Measurements from ENCODE around the gene GOLGA6L2.
"Not testable (repeated sequence)": the region's sequence is repeated elsewhere in the genome, so short reads cannot be mapped to it uniquely, and the experiment has no call there.

The GOLGA6L2 gene

DNA sequence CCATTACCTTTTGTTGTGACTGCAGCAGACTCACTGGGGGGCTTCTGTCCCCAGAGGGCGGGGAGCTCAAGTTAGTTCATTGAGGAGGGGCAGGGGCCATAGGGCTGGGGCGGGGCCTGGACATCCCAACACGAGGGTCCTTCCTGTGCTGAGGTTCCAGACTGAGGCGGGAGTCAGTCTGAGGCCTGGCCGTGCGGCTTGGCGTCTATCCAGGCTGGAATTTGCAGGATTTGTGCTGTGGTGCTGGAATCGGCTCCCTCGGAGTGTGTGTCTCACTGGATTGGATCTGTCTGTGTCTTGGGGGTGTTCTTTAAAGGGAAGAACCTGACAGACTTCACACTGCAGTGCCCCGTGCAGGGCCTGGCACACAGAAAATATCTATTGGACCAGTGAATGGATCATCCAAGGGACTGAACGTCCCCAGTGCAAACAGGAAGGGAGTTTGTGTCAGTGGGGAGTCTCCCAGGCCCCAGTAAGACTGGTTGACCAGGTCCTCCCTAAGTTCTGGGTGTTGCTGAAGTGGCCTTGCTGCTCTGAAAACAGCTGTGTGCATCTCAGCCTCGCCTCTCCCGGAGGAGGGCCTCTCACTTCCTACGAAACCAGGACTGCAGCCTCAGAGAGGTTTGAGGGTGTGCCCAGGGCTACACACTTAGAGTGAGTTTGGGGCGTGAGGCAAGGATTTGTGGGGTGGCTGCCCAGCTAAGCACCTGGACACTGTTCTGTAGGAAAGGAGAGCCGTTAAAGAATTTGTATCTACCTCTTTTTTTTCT is 26.1 kb downstream of the GOLGA6L2 start:
- DNase-seq (ENCODE audit: low read depth in 1 of 2, low spot score in 1 of 2): no peak
- Histone ChIP-seq H3K4me3 (replicated peaks; ENCODE audit: insufficient read depth, low read length) (no peak overlapping the region), H3K27ac (replicated peaks) (no peak overlapping the region), H3K27me3 (ENCODE audit: insufficient read depth, poor library complexity, severe bottlenecking) (no peaks in the 10 kb centered on the region)
- TF ChIP-seq POLR2AphosphoS5 (IDR thresholded peaks at IDR 0.05; ENCODE audit: low read depth) (no peak), REST (IDR thresholded peaks at IDR 0.05; ENCODE audit: insufficient replicate concordance, low read depth) (no peak)

- no peak for DNase-seq (ENCODE audit: low read depth in 1 of 2, low spot score in 1 of 2)
- no peak for TF ChIP-seq SPI1 (IDR thresholded peaks at IDR 0.05; ENCODE audit: borderline replicate concordance, low read depth)
- TF ChIP-seq, protein P1, sequence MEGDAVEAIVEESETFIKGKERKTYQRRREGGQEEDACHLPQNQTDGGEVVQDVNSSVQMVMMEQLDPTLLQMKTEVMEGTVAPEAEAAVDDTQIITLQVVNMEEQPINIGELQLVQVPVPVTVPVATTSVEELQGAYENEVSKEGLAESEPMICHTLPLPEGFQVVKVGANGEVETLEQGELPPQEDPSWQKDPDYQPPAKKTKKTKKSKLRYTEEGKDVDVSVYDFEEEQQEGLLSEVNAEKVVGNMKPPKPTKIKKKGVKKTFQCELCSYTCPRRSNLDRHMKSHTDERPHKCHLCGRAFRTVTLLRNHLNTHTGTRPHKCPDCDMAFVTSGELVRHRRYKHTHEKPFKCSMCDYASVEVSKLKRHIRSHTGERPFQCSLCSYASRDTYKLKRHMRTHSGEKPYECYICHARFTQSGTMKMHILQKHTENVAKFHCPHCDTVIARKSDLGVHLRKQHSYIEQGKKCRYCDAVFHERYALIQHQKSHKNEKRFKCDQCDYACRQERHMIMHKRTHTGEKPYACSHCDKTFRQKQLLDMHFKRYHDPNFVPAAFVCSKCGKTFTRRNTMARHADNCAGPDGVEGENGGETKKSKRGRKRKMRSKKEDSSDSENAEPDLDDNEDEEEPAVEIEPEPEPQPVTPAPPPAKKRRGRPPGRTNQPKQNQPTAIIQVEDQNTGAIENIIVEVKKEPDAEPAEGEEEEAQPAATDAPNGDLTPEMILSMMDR (IDR thresholded peaks at IDR 0.05; ENCODE audit: insufficient read depth, low read length): no peak
- no peak for TF ChIP-seq GABPA (IDR thresholded peaks at IDR 0.05; ENCODE audit: low read depth)
- TF ChIP-seq POLR2AphosphoS5 (IDR thresholded peaks at IDR 0.05; ENCODE audit: low read depth): no peak
- TF ChIP-seq REST (IDR thresholded peaks at IDR 0.05; ENCODE audit: insufficient replicate concordance, low read depth): no peak
- H3K27ac ChIP-seq (replicated peaks): no peak overlapping the region
- H3K4me3 ChIP-seq (replicated peaks; ENCODE audit: insufficient read depth, low read length): no peak overlapping the region
- H3K27me3 ChIP-seq (ENCODE audit: insufficient read depth, poor library complexity, severe bottlenecking): no peaks in the 10 kb centered on the region
Measured at GRCh38 chr15:23416349-23417276, 30.4 kb downstream of the GOLGA6L2 start.

GRCh38 chr15:23415866-23416265 is 31.2 kb downstream of the GOLGA6L2 start:
- DNase-seq (ENCODE audit: low read depth in 1 of 2, low spot score in 1 of 2); H3K27me3 ChIP-seq (ENCODE audit: insufficient read depth, poor library complexity, severe bottlenecking); H3K27ac ChIP-seq (replicated peaks); H3K4me3 ChIP-seq (replicated peaks; ENCODE audit: insufficient read depth, low read length): not testable (repeated sequence)

- no peak for DNase-seq (ENCODE audit: low read depth in 1 of 2, low spot score in 1 of 2)
- no peak for TF ChIP-seq POLR2AphosphoS5 (IDR thresholded peaks at IDR 0.05; ENCODE audit: low read depth)
- TF ChIP-seq REST (IDR thresholded peaks at IDR 0.05; ENCODE audit: insufficient replicate concordance, low read depth): no peak
- no peak for TF ChIP-seq GABPA (IDR thresholded peaks at IDR 0.05; ENCODE audit: low read depth)
- no peak for TF ChIP-seq SPI1 (IDR thresholded peaks at IDR 0.05; ENCODE audit: borderline replicate concordance, low read depth)
- TF ChIP-seq, protein P1 (IDR thresholded peaks at IDR 0.05; ENCODE audit: insufficient read depth, low read length): no peak
- Histone ChIP-seq H3K27me3 (ENCODE audit: insufficient read depth, poor library complexity, severe bottlenecking) (no peaks in the 10 kb centered on the region), H3K27ac (replicated peaks) (no peak overlapping the region), H3K4me3 (replicated peaks; ENCODE audit: insufficient read depth, low read length) (no peak overlapping the region)
Measured at GRCh38 chr15:23415321-23415865, 31.6 kb downstream of the GOLGA6L2 start.

GRCh38 chr15:23412881-23413600 is 34.0 kb downstream of the GOLGA6L2 start:
- DNase-seq (ENCODE audit: low read depth in 1 of 2, low spot score in 1 of 2); H3K27me3 ChIP-seq (ENCODE audit: insufficient read depth, poor library complexity, severe bottlenecking); H3K4me3 ChIP-seq (replicated peaks; ENCODE audit: insufficient read depth, low read length); H3K27ac ChIP-seq (replicated peaks): not testable (repeated sequence)

Data from HL-60 (cell line).